Stimulated activated CD8-positive, alpha-beta memory T cell treated with anti-CD3 and anti-CD28 coated beads, Interleukin-7, amount 100 ng/mL, for 24 hours (primary cell): ENCODE data around the gene PAX2.

Source experiments
- DNase-seq: peaks from one replicate; pipeline ENCODE4 v3.0.0-alpha.2; 2020; ENCODE audit warnings: low read depth

Gene PAX2

DNA sequence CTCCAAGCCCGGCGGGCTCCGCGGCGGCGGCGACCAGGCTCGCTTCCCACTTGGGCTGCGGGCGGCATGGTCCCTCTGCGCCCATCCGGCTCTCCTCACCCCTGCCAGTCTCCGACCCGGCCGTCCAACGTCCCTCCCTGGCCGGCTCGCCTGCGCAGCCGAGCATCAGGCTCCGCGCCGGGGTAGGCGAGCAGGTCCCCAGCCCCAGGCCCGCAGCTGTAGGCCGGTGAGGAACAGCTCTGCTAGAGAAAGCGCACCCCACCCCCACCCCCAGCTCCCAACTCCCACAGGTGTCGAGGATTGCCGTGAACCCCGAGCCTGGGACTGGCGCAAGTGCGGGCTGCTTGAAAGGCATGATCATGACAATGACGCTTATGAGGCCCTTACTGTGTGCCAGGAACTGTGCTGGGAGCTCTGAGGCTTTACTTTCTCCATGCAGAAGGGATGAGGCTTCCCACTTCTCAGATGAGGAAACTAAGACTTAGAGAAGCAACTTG lies 20.8 kb upstream of the PAX2 start:
- no peak for DNase-seq

GRCh38 chr10:100725071-100725471 lies 20.3 kb upstream of the PAX2 start:
- no peak for DNase-seq

GRCh38 chr10:100725869-100726426 lies 19.4 kb upstream of the PAX2 start:
- no peak for DNase-seq

DNA sequence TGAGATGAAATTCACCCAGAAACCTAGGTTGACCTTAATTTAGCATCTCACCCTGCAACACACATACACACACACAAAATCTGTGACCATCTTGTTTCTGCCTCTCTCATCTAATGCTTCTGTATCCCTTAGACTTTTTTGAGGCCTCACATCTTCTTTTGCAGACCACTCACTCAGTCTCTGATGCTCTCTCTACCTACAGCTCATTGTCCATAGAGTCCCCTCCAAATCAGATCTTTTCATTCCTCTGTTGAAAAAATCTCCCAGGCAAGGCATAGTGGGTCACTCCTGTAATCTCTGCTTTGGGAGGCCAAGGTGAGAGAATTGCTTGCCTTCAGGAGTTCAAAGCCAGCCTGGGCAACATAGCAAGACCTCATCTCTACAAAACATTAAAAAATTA lies 17.6 kb upstream of the PAX2 start:
- no peak for DNase-seq

GRCh38 chr10:100728928-100729861 lies 16.2 kb upstream of the PAX2 start:
- no peak for DNase-seq

- no peak for DNase-seq
Measured at GRCh38 chr10:100729862-100730724, 15.3 kb upstream of the PAX2 start.

DNA sequence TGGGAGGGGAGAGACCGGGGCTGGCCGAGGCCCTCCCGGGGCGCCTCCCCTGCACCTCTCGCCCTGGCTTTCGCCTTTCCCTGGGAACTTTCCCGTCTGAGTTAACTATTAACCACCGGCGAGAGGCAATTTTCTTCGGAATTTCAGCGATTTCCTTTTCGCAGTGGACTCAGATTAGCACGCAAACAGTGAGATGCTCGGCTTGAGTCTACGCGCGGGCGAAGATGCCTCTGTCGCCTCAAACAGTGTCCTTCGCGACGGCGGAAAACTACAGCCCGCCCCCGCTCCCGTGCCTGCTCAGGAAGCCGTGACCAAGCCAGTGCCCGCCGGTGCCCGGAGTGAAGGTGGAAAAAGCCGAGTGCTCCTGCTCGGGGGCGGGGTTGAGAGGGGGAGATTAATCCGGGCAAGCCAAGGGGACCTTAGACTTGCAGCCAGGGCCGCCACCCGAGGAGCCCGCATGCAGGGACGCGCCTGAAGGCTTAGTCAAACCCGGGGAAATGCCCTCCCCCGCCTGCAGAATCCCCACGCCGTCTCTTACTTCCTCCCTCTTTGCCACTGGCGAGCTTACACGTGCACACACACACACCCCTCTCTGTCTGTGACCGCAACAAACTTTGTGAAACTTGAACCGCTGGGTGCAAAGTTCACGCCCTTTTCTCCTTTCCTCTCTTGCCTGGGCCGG lies 14.5 kb upstream of the PAX2 start:
- no peak for DNase-seq

DNA sequence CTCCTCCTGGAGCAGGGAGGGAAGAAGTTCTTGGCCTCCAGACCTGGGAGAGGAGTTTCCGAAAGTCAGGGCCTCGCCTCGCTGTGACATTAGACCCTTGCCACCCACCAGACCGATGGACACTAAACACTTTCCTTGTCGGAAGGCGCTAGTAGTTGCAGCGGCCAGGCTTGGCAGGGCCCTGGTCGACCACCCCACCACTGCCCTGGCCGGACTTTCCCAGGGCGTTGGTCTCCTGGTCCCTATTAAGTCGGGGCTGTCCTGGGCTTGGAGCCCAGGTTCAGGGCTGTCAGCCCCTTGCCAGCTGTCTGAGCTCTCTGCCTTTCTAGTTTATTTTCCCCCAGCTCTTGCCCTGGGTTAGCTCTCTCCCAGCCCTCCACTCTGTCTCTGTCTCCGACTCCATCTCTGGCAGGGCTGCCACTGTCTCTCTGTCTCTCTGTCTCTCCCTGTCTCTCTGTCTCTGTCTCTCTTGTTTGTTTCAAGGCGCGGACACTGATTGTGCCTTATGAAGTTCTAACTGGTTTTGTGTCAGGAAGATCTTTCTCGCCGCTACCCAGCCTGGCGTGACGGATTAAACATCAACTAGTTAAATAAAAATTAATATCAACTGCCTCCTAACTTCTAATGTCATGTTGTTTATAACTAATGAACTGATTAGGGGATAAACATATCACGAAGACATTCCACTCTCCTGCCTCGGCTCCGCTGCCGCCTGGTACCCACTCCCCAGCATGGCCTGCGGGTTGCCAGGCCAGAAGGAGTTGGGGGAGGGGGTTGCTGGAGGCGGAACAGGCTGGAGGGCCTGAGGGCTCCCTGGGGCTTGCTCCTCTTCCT lies 13.8 kb upstream of the PAX2 start:
- DNase-seq = no peak

GRCh38 chr10:100732241-100732596 lies 13.2 kb upstream of the PAX2 start:
- no peak for DNase-seq

DNA sequence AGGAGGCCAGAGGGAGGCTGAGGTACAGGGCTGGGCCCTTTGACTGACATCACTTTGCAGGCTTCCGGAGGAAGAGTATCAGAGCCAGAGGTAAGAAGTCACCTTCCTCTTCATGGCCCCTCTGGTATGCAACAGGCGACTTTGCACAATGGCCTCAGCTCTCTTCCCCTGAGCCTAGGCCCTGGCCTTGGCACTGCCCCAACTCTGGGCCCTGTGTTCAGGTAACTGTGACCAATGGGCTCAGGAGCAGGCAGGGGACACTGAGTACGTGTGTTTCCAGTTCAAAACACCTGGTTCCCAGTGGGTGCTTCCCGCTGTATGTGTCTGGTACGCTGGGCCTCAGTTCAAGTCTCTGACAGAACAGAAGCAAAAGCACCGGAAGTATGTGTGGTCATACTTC lies 12.1 kb upstream of the PAX2 start:
- DNase-seq = no peak

GRCh38 chr10:100734295-100735086 lies 10.9 kb upstream of the PAX2 start:
- no peak for DNase-seq

- no peak for DNase-seq
Measured at GRCh38 chr10:100735087-100735336, 10.4 kb upstream of the PAX2 start.

GRCh38 chr10:100735337-100736143 lies 9.8 kb upstream of the PAX2 start:
- DNase-seq = no peak

GRCh38 chr10:100736144-100736808 lies 9.1 kb upstream of the PAX2 start:
- no peak for DNase-seq

DNA sequence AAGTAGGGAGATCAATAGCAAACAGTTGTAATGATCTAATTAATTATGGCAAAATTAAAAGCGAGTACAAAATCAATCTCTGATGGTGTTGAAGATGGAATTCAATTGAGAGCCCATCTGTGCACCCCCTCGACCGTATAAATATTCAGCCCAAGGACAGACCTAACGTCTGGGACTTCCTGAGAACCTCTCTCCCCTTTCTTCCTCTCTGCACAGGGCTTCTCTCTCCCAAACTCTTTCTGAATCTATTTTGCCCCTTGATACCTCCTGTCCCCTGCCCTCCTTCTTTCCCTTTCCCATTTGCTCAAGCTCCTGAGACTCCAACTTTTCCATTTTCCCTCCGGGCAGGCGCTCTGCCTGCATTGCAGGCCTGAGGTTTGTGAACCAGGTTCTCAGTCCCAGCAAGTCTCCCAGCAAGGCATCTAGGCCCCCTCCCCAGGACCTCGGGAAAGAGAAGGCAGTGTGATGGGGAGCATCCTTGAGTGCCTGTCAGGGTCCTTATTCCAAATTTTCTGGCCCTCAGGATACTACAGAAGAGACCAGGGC lies 8.5 kb upstream of the PAX2 start:
- no peak for DNase-seq

DNA sequence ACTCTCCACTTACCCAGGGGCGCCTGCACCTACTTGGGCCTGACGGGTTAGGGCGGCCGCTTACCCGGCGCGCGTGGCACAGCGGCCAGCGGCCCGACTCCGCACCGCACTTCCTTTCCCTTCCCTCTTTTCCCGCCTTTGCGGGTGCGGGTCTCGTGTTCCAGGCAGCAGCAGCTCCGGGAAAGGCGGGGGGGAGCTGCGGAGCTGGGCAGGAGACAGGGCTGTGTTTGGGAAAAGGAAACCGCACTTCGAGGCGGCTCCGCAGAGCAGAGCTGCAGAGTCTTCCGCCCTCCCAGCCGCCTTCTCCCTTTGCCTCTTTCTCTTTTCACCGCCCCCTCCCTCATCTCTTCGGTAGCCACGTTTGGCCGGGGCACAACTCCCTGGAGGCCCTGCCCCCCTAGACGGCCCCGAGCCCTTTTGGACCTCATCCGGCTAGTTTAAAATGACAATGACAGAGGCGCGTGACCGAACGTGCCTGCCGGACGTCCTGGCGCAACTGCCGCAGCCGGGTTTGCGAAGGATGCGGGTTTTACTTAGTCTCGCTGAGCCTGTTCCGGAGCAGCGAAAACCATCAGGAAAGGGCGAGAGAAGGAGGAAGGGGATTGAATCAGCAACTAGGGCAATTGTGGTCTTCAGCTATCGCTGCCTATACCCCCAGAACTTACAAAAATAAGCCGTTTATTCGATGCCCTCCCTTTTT lies 7.9 kb upstream of the PAX2 start:
- DNase-seq = no peak

DNA sequence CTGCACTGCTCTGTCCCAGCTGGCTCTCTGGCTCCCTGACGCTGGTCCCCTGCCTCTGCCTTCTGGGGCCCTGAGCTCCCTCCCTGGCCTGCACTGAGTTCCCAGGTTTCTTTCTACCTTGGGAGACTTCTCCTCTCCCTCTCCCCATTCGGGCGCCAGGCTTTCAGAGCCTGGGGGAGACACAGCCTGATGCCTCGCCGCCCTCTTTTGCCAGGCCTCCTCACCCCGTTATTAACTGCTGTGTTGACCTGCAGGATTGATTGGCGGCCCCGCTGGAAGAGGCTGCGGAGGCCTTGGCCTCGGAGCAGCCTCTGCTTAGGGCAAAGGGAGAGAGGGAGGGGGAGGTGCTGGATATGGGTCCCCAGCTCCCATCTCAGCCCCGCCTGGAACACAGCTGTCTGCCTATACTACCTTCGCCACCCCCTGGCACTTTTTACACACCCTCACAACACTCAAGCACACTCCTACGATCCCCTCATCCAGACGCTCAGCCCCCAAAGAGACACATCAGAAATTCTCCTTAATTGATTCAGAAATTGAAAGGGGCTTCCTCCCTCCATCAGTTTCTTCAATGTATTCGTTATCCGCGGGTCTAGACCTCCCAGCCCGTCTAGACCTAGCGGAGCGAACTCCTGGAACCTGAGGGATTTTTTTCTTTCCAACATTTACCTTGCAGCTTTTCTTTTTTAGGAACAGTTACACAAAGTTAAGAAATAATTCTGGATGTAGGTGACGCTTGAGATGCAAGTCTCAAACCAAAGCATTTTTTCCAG lies 7.1 kb upstream of the PAX2 start:
- DNase-seq = no peak
